Astrocyte of the spinal cord (primary cell): ENCODE results near the gene DNAJB13.
A peak's percentile ranks its signal among the peaks of the same experiment; 100 is the strongest.

Experiments
- DNase-seq: peaks from one replicate; pipeline ENCODE4 v3.0.0; 2011; ENCODE audit warnings: low read depth, low spot score
- H3K4me3 ChIP-seq: 2 replicates; pipeline ENCODE4 v1.5.1; 2011; ENCODE audit warnings: low read depth, mild to moderate bottlenecking, low read length, moderate library complexity
- in situ Hi-C: cut with HindIII; loops from 2 replicates; pipeline ENCODE4 v1.10.0; 2017; ENCODE audit warnings: low sequenced_read_pairs
- TF ChIP-seq, protein P1 (sequence below): IDR thresholded peaks from 2 replicates; pipeline ENCODE4 v1.5.1; 2012; ENCODE audit warnings: low read depth, mild to moderate bottlenecking, low read length, inconsistent platforms

Gene DNAJB13

GRCh38 chr11:74019104-74019738 lies 68.4 kb downstream of the DNAJB13 start:
- no peak for DNase-seq
- in situ Hi-C loops = no loop called here
- TF ChIP-seq, protein P1, sequence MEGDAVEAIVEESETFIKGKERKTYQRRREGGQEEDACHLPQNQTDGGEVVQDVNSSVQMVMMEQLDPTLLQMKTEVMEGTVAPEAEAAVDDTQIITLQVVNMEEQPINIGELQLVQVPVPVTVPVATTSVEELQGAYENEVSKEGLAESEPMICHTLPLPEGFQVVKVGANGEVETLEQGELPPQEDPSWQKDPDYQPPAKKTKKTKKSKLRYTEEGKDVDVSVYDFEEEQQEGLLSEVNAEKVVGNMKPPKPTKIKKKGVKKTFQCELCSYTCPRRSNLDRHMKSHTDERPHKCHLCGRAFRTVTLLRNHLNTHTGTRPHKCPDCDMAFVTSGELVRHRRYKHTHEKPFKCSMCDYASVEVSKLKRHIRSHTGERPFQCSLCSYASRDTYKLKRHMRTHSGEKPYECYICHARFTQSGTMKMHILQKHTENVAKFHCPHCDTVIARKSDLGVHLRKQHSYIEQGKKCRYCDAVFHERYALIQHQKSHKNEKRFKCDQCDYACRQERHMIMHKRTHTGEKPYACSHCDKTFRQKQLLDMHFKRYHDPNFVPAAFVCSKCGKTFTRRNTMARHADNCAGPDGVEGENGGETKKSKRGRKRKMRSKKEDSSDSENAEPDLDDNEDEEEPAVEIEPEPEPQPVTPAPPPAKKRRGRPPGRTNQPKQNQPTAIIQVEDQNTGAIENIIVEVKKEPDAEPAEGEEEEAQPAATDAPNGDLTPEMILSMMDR = no peak
- H3K4me3 ChIP-seq = no peak overlapping the region

- no peak overlapping the region for H3K4me3 ChIP-seq
- DNase-seq = peak; percentile 21
- TF ChIP-seq, protein P1 = no peak
- in situ Hi-C loops = no loop called here
Measured at GRCh38 chr11:74019860-74020259, 69.0 kb downstream of the DNAJB13 start.
